Thoracic aorta (tissue), 2 donors: Measurements from ENCODE around the gene ARSA. TPM values are rescaled to one million over a fixed set of nuclear protein-coding genes. Genes with fewer than 3 reads are reported as not detected.
"Not testable (repeated sequence)": the region's sequence is repeated elsewhere in the genome, so short reads cannot be mapped to it uniquely, and the experiment has no call there.

ENCODE experiments used
- ATAC-seq: fragments of 150-250 bp; one replicate; pipeline ENCODE4 v1.8.0; 2017; ENCODE audit warnings: low read depth; ENCODE audit not compliant: insufficient number of reproducible peaks, low FRiP score
- DNase-seq: peaks from one replicate; pipeline ENCODE4 v3.0.0-alpha.2; 2020; ENCODE audit warnings: low spot score
- H3K27ac ChIP-seq, 2 donors: fragments of 200-600 bp; sonication (generic); 1 replicate in 1 of 2; 2 replicates in 1 of 2; pipeline ENCODE4 v1.5.1; 2016; ENCODE audit warnings: mild to moderate bottlenecking in 2 of 2, moderate library complexity in 2 of 2
- H3K27me3 ChIP-seq: fragments of 200-600 bp; sonication (generic); replicated peaks from 2 replicates; pipeline ENCODE4 v1.6.0; 2016; ENCODE audit warnings: mild to moderate bottlenecking; ENCODE audit not compliant: insufficient read depth
- H3K36me3 ChIP-seq: fragments of 200-600 bp; sonication (generic); one replicate; pipeline ENCODE4 v1.5.1; 2016
- H3K4me1 ChIP-seq, 2 donors: fragments of 200-600 bp; sonication (generic); 1 replicate in 1 of 2; 2 replicates in 1 of 2; pipeline versions ENCODE4 v1.5.1 to v1.6.0; 2016; ENCODE audit warnings: low read depth in 2 of 2, mild to moderate bottlenecking in 1 of 2; ENCODE audit not compliant: control insufficient read depth in 1 of 2
- H3K4me3 ChIP-seq: fragments of 200-600 bp; sonication (generic); 2 replicates; pipeline ENCODE4 v1.5.1; 2016; ENCODE audit warnings: mild to moderate bottlenecking
- H3K9me3 ChIP-seq: fragments of 200-600 bp; sonication (generic); 2 replicates; pipeline ENCODE4 v1.5.1; 2016
- CTCF ChIP-seq: fragments of 200-600 bp; sonication (generic); IDR thresholded peaks from one replicate; pipeline ENCODE4 v1.5.1; 2019; ENCODE audit warnings: antibody characterized with exemption
- total RNA-seq, 2 donors: library from RNA; depleted of rRNA; stranded (reverse); fragments of >200 nt; gene quantifications; one replicate each; pipeline versions ENCODE4 v1.1.0 to v1.2.3, GENCODE V29; 2016

Gene ARSA
- total RNA-seq, 2 donors from 2014 or later: 38.4 to 75.4 TPM

GRCh38 chr22:50653256-50653655, 25.3 kb upstream of the ARSA start:
- Histone ChIP-seq H3K4me1 (no peaks in the 10 kb centered on the region), H3K9me3 (no peaks in the 10 kb centered on the region), H3K27me3 (no peaks in the 10 kb centered on the region), H3K36me3 (no peaks in the 10 kb centered on the region), H3K4me3 (no peak overlapping the region), H3K27ac (no peak overlapping the region)
- no peak for TF ChIP-seq CTCF
- ATAC-seq (no peak), DNase-seq (no peak)

DNA sequence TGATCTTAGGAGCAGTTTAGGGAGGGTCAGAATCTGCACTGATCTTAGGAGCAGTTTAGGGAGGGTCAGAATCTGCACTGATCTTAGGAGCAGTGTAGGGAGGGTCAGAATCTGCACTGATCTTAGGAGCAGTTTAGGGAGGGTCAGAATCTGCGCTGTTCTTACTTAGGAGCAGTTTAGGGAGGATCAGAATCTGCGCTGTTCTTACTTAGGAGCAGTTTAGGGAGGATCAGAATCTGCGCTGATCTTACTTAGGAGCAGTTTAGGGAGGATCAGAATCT, 15.8 kb upstream of the ARSA start:
- DNase-seq, H3K4me1 ChIP-seq, H3K27ac ChIP-seq, H3K27me3 ChIP-seq, H3K9me3 ChIP-seq, H3K36me3 ChIP-seq, H3K4me3 ChIP-seq, ATAC-seq: not testable (repeated sequence)

DNA sequence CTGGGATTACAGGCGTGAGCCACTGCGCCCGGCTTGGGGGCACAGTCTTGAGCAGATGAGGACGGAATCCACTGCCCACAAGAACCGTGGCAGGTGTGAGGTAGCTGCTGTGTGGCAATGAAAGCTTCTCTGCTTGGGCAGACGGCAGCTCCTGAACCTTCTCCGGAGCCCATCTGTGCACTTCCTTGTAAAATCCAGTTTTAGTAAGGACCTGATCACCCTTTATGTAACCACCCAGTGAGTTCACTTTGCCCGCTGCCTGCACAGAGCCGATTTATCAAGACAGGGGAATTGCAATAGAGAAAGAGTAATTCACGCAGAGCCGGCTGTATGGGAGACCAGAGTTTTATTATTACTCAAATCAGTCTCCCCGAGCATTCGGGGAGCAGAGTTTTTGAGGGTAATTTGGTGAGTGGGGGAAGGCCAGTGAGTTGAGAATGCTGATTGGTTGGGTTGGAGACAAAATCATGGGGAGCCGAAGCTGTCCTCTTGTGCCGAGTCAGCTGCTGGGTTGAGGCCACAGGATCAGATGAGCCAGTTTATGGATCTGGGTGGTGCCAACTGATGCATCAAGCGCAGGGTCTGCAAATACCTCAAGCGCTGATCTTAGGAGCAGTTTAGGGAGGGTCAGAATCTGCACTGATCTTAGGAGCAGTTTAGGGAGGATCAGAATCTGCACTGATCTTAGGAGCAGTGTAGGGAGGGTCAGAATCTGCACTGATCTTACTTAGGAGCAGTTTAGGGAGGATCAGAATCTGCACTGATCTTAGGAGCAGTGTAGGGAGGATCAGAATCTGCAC, 15.3 kb upstream of the ARSA start:
- not testable (repeated sequence) for H3K9me3 ChIP-seq, H3K27me3 ChIP-seq, H3K4me1 ChIP-seq, H3K4me3 ChIP-seq, H3K36me3 ChIP-seq, DNase-seq, ATAC-seq, H3K27ac ChIP-seq

GRCh38 chr22:50641696-50642607, 14.0 kb upstream of the ARSA start:
- ATAC-seq: no peak
- no peak overlapping the region for H3K4me3 ChIP-seq
- H3K9me3 ChIP-seq: no peaks in the 10 kb centered on the region
- peaks cover 4% of the 10 kb centered on the region for H3K27me3 ChIP-seq
- H3K36me3 ChIP-seq: no peaks in the 10 kb centered on the region
- no peak overlapping the region for H3K27ac ChIP-seq
- DNase-seq: no peak
- no peaks in the 10 kb centered on the region for H3K4me1 ChIP-seq
- no peak for TF ChIP-seq CTCF

DNA sequence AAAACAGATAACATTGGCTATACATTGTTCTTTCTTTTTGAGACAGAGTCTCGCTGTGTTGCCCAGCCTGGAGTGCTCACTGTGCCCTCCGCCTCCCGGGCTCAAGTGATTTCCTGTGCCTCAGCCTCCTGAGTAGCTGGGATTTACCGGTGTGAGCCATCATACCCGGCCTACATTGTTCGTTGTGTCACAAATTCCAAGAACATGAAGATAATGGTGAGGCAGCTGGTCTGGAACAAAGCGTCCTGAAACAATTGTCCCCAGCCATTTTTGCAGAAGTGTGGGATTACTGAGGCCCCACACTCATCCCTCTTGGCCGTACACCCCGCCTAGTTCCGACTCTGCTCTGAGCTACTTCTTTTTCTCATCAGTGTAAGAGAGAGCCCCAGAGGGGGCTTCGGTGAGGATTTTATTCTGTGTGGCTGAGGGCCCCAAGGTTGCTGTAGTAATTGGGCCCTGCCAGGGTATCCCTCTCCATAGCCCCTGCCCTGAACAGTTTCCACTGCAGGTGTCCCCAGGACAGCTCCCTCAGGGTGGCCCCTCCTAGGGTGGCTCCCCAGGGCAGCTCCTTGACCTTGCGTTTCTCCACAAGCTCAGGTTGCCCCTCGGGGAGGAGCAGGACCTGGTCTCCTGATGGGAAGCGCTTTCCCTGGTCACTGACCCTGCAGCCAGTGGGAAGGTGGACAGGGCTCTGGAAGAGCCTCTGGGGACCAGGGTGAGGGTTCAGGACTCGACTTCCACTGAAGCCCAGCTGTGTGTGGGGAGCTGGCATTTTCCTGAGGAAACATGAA, 13.1 kb upstream of the ARSA start:
- ATAC-seq (no peak), DNase-seq (no peak)
- no peak for TF ChIP-seq CTCF

GRCh38 chr22:50640296-50640695, 12.3 kb upstream of the ARSA start:
- DNase-seq, H3K4me3 ChIP-seq, ATAC-seq, H3K27ac ChIP-seq, H3K9me3 ChIP-seq, H3K27me3 ChIP-seq, H3K36me3 ChIP-seq, H3K4me1 ChIP-seq: not testable (repeated sequence)

More for the DNA sequence above, 13.1 kb upstream of the ARSA start:
- no peak overlapping the region for H3K4me3 ChIP-seq
- H3K9me3 ChIP-seq: no peaks in the 10 kb centered on the region
- peaks cover 4% of the 10 kb centered on the region for H3K27me3 ChIP-seq
- no peak overlapping the region for H3K27ac ChIP-seq
- H3K36me3 ChIP-seq: no peaks in the 10 kb centered on the region
- no peaks in the 10 kb centered on the region for H3K4me1 ChIP-seq
